Measurements from ENCODE around the gene RHOB. TPM values are rescaled to one million over a fixed set of nuclear protein-coding genes. Genes with fewer than 3 reads are reported as not detected.

The RHOB gene
- total RNA-seq, 1 donor from 2014 or later, result 191 TPM

- no peaks in the 10 kb centered on the region for H3K27me3 ChIP-seq
- intact Hi-C loops (cut with DNase I), result loop anchor here (10.0 kb wide), 1 partner anchor 195 kb away; no protein-coding TSS in a partner anchor
- H3K27ac ChIP-seq, result no peak overlapping the region
- H3K36me3 ChIP-seq, result no peaks in the 10 kb centered on the region
- no peak for TF ChIP-seq CTCF (IDR thresholded peaks at IDR 0.05)
- no peak for ATAC-seq
- no peak overlapping the region for H3K4me3 ChIP-seq
- no peak for DNase-seq
- H3K9me3 ChIP-seq, result no peaks in the 10 kb centered on the region
- peaks cover 20% of the 10 kb centered on the region for H3K4me1 ChIP-seq
Measured at GRCh38 chr2:20440001-20440560, 6.8 kb upstream of the RHOB start.

GRCh38 chr2:20443276-20443920, 3.5 kb upstream of the RHOB start:
- DNase-seq, result peak; percentile 64
- intact Hi-C loops (cut with DNase I), result loop anchor here (10.0 kb wide), 1 partner anchor 191 kb away; no protein-coding TSS in a partner anchor
- H3K4me3 ChIP-seq, result no peak overlapping the region

GRCh38 chr2:20444101-20444992, 2.5 kb upstream of the RHOB start:
- no peak for TF ChIP-seq CTCF (IDR thresholded peaks at IDR 0.05)
- Histone ChIP-seq H3K4me1 (peaks cover 12% of the 10 kb centered on the region), H3K27ac (peak overlapping the region; percentile 65), H3K4me3 (no peak overlapping the region), H3K9me3 (no peaks in the 10 kb centered on the region), H3K36me3 (peaks cover 8% of the 10 kb centered on the region), H3K27me3 (no peaks in the 10 kb centered on the region)
- peak; percentile 8 for DNase-seq
- intact Hi-C loops (cut with DNase I), result loop anchor here (10.0 kb wide), 1 partner anchor 190 kb away; no protein-coding TSS in a partner anchor
- no peak for ATAC-seq

More at GRCh38 chr2:20443276-20443920, 3.5 kb upstream of the RHOB start:
- H3K27me3 ChIP-seq, result no peaks in the 10 kb centered on the region
- peak; percentile 64 for TF ChIP-seq CTCF (IDR thresholded peaks at IDR 0.05)
- no peak for ATAC-seq
- H3K4me1 ChIP-seq, result peaks cover 17% of the 10 kb centered on the region
- no peaks in the 10 kb centered on the region for H3K36me3 ChIP-seq
- H3K27ac ChIP-seq, result peak overlapping the region; percentile 65
- no peaks in the 10 kb centered on the region for H3K9me3 ChIP-seq

GRCh38 chr2:20444993-20445910, 1.6 kb upstream of the RHOB start:
- H3K4me3 ChIP-seq, result no peak overlapping the region
- no peaks in the 10 kb centered on the region for H3K27me3 ChIP-seq
- no peak for TF ChIP-seq CTCF (IDR thresholded peaks at IDR 0.05)
- no peaks in the 10 kb centered on the region for H3K9me3 ChIP-seq
- no peak for ATAC-seq
- peaks cover 8% of the 10 kb centered on the region for H3K36me3 ChIP-seq
- H3K4me1 ChIP-seq, result peaks cover 19% of the 10 kb centered on the region
- intact Hi-C loops (cut with DNase I), result loop anchor here (10.0 kb wide), 1 partner anchor 190 kb away; no protein-coding TSS in a partner anchor
- DNase-seq, result peak; percentile 42
- H3K27ac ChIP-seq, result no peak overlapping the region

Data from upper lobe of right lung (tissue), 1 donor.